ENCODE measurements around the gene GPR78.
"Not testable (repeated sequence)": the region's sequence is repeated elsewhere in the genome, so short reads cannot be mapped to it uniquely, and the experiment has no call there.

GPR78 gene

DNA sequence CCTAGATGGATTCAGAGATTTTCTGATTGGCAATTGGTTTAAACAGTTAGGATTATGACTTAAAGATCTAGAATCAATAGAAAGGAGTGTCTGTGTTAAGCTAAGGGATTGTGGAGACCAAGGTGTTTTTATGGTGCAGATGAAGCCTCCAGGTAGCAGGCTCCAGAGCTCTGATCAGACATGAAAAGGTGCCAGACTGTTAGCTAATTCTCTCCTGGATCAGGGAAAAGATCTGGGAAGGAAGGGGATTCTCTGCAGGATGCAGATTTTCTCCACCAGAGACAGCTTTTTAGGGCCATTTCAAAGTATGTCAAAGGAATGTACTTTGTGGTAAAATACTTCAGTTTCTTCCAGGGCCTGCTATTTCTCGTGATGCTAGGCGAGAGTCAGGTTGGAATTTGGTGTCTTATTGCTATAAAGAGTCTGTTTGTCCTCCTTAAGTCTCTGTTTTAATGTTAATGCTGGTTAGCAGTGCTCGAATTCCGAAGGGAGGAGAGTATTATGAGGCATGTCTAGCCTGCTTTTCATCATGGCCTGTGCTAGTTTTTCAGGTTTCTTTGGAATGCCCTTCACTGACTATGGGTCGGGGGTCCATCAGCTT lies 12.0 kb upstream of the GPR78 start:
- no peak for DNase-seq

GRCh38 chr4:8570201-8570600 lies 10.0 kb upstream of the GPR78 start:
- no peak for DNase-seq

DNA sequence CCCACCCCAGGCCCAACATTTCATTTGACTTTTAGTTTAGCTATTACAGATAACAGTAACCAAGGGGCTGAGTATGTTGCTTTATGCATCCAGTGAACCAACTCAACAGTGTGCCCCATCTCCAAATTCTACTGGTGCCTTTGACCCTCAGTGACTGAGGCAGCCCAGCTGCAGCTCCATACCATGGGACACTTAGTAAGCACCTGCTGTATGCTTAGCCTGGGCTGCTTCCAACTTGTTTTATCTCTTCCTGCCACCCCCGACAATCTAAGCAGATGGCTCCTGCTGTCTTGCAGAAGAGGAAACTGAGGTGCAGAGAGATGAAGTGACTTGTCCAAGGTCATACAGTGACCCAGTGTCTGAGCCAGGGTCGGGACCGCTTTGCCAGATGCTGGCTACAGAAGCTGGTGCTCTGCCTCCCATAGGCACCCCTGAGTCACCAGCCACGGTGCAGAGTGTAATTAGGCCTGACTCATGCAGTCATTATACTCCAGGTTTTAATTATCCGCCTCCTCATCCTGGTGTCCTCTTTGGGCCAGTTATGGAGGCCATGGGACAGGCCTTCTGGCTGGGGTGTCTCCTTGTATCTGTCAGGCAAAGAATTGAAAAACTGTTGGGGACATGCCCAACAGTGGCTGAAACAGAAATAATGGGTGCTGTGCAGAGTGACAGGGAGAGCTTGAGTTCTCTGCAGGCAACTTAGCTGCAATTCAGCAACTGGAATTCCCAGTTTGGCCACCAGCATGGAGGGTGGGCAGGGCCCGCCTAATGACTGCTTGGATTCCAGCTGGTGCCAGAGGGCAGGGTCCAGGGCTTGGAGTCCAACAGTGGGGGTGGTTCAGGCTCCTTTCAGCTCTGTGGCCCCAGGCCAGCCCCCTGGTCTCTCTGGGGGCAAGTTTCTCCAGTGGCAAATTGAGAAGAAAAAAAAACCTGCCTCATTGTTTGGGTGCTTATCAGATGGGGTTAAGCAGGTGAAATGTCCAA lies 8.2 kb upstream of the GPR78 start:
- no peak for DNase-seq

DNA sequence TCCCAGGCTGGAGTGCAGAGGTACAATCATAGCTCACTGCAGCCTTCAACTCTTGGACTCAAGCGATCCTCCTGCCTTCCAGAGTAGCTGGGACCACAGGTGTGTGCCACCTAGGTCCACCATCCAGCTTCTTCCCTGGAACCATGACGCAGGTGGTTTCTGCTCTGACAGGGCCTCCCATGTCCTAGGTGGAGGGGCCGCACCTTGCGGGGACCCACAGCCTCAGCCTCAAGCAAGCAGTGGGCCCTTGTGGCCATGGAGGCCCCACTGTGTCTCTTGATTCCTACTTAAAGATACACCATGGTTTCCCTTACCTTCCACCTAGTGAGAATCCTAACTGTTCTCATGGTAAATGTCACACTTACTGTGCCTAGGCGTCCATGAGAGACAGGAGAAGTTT lies 6.9 kb upstream of the GPR78 start:
- no peak for DNase-seq

GRCh38 chr4:8574796-8575370 lies 5.3 kb upstream of the GPR78 start:
- DNase-seq, result no peak

DNA sequence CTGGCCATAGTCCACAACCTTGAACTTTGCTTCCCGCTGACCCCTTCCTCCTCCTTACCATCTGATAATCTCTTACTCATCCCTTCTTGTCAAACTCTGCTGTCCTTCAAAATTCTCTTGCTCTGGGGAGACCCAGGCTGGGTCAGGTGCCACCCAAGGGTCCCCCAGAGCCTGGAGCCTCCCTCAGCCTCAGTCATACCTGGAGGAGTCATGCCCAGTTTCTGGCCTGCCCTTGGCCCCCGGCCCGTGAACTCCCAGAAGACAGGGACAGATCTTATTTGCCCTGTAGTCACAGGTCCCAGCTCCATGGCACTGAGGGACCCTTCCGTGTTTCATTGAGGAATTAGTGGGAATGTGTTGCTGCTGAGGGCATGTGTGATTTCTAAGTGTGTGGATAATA lies 4.7 kb upstream of the GPR78 start:
- no peak for DNase-seq

DNA sequence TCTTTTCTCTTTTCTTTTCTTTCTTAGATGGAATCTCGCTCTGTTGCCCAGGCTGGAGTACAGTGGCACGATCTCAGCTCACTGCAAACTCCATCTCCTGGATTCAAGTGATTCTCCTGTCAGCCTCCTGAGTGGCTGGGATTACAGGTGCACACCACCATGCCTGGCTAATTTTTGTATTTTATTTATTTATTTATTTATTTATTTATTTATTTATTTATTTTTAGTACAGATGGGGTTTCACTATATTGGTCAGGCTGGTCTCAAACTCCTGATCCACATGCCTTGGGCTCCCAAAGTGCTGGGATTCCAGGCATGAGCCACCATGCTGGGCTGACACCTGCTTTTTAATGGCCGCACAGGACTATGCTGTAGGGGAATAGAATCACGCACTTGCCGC lies 3.6 kb upstream of the GPR78 start:
- not testable (repeated sequence) for DNase-seq

- DNase-seq, result no peak
These were observed 3.1 kb upstream of the GPR78 start for GRCh38 chr4:8577046-8577445.

DNA sequence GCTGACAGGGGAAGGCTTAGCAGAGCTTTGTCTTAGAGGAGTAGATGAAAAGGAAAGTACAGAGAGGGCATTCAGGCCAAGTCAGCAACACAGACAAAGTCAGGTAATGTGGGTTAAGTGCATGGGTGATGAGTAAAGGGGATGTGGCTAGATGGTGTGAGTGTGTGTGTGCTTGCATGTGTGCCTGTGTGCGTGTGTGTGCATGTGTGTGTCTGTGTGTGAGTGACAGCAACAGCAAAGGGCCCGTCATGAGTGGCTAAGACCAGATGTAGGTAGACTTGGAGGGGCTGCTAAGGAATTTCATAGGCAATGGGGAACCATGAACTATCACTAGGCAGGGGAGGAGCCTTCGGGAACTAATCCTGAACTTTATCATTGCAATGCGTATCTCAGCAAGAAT lies 2.2 kb upstream of the GPR78 start:
- no peak for DNase-seq

DNA sequence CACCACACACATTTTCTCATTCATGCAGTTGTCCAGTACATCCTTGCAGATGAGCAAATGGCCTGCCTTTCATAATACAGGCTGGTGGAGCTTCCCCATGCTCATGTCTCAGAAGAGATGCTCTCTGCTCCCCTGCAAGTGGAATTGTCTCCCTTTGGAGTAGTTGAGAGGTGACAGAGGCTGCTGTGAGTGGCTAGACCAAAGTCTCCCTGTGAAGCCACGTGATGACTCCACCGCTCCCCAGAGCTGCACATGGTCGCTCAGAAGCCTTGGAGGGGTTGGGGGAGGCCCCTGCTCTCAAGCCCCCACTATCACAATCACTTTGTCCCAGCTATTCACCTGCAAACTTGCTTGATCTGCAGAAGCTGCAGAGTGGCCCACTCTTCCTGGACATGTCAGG lies 1.5 kb upstream of the GPR78 start:
- no peak for DNase-seq

- DNase-seq, result no peak
These were observed 469 bp upstream of the GPR78 start for GRCh38 chr4:8579526-8580320.

GRCh38 chr4:8581094-8581861 lies 1.1 kb downstream of the GPR78 start:
- DNase-seq, result no peak

- DNase-seq, result no peak
These were observed 1.8 kb downstream of the GPR78 start for GRCh38 chr4:8582016-8582415.

DNA sequence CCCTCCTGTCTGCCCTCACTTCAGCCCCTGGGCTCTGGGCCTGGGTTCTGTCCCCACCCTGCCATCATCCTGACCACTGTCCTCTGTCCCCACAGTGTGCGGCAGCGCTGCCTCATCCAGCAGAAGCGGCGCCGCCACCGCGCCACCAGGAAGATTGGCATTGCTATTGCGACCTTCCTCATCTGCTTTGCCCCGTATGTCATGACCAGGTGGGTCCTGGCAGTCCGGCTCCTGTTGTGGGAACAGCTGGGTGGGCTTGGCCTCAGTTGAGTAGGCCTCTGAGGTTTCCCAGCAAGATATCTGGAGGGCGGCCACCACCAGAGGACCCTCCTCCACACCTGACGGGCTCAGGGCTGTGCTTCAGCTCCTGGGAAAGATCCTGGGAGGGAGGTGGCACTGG lies 2.2 kb downstream of the GPR78 start:
- no peak for DNase-seq

DNA sequence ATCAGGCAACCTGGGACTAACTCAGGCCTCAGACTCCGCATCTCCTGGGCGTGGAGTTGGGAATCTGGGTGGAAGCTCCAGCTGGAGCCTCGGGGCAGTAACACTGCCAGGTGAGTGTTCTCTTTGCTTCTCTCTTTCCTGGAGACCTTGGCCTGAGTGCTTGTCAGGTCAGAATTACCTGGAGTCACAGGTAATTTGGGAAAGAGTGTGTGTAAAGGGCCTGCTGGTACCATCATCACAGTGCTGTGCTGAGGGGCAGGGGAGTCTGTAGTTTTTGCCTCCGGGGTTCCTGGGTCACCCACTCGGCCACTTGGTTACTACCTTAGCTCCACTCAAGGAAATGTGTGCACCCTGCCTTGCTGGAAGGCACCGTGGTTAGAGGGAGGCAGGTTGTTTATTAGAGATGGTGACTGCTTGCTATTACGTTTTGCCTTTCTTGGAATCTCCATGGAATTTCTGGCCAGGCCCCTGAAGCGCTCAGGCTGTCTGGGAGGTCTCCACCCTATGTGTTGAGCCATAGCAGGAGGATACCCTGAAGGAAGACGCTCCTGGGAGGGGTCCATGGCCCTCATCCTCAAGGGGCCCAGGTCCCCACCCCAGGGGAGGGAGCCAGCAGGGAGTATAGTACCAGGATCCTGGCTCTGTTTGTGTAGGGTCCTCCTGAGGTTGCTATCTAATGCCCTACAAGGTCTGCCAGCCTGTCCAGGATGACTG lies 2.9 kb downstream of the GPR78 start:
- no peak for DNase-seq

DNA sequence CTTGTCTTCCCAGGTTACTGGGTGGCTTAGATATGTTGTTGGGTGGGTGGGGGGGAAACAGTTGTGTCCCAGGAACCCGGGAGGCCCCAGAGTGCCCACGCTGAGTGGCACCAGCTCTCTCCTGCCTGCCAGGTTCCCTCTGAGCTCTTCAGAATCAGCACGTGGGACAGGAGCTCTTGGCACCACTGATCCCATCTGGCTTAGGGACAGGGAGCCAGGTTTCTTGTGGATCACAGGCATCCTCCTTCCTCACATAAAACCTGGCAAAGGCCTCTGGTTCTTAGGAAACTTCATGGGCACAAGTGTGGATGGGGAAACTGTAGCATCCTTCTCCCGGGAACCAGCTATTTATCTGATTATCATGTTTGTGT lies 3.4 kb downstream of the GPR78 start:
- DNase-seq, result no peak

- DNase-seq, result no peak
These were observed 5.0 kb downstream of the GPR78 start for GRCh38 chr4:8585186-8585585.

- DNase-seq, result no peak
These were observed 5.6 kb downstream of the GPR78 start for GRCh38 chr4:8585721-8586212.

DNA sequence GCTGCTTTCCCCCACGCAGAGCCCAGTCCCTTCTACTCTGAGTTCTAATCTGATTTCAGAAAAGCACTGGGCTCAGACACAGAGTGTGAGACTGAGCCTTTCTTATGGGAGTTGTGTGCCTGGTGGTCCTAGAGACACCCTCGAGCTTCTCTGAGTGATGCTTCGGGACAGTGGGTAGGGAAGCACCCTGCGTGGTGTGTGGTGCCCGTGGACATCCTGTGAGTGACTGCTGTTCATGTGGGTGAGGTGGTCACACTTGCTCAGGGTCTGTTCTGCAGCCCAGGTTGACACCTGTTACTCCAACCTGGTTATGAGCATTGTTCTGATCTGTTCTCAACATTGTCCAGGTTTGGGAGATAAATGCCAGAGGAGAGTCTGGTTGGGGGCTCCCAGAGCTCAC lies 6.1 kb downstream of the GPR78 start:
- no peak for DNase-seq

DNA sequence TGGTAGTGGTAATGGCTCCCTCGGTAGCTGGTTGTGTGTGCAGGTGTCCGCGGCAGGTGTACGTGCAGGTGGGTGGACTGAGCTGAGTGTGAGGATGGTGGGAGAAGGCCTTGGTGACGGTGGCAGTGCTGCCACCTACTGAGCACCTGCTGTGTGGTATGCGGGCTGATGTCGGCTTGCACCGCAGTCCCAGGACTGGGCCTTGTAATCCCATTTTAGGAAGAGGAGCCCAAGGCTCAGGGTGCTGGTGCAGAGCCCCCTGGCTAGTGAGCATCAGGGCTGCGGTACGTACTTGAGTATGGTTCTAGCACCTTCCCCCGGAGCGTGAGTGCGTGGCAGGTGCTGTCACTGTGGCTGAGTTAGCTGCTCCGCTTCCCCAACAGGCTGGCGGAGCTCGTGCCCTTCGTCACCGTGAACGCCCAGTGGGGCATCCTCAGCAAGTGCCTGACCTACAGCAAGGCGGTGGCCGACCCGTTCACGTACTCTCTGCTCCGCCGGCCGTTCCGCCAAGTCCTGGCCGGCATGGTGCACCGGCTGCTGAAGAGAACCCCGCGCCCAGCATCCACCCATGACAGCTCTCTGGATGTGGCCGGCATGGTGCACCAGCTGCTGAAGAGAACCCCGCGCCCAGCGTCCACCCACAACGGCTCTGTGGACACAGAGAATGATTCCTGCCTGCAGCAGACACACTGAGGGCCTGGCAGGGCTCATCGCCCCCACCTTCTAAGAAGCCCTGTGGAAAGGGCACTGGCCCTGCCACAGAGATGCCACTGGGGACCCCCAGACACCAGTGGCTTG lies 6.7 kb downstream of the GPR78 start:
- DNase-seq, result no peak

All from stimulated activated CD4-positive, alpha-beta T cell treated with anti-CD3 and anti-CD28 coated beads, Interleukin-15, amount 100 ng/mL, for 24 hours (primary cell).